ENCODE results near the gene MC4R. TPM values are rescaled to one million over a fixed set of nuclear protein-coding genes. Genes with fewer than 3 reads are reported as not detected.

The MC4R gene
- total RNA-seq, result not detected in 2 replicates

DNA sequence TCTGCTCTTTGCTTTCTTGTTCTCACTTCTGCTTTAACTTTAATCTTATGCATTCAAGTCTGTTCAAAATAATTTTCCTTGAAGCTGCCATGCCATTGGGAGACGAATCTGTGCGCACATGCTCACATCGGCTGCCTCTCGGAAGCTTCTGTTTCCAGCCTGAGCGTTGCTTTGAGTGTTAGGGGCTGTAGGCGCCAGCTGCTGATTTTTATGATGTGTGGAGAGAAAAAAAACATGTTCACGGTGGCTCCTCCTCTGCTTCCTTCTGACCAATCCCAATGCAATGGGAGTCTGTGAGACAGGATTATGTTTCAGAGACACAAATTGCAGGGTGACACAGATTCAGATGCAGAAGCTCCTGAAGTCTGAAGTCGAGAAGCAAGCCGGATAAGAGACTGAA, at the start of gene MC4R:
TSS of gene MC4R (minus strand) at position 180 of the 400 bp plus-strand sequence. CDS start 426 bp downstream, outside the sequence.

